Activated naive CD8-positive, alpha-beta T cell treated with anti-CD3 and anti-CD28 coated beads, Interleukin-2, amount 50 U/mL, for 16 hours (primary cell): ENCODE measurements around the gene TRPM1.

ENCODE experiments used
- DNase-seq: peaks from one replicate; pipeline ENCODE4 v3.0.0-alpha.2; 2020; ENCODE audit warnings: low read depth, low spot score

Gene TRPM1

DNA sequence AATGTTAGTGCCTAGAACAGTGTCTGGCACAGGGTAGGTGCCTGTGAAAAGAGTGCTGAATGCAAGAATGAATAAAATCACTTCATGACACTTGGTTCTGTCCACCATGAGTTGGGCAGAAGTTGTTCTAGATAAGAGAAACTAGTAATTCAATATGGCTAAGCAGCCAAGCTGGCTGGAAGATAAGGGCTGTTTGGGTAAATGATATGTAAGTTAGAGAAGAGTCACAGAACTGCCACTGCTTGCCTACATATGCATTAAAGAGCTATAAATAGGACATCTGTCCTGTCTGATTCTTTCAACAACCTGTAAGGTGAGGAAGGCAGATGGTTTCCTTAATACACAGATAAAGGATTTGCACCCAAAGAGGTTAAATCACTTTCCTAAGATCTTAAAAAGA lies 123.2 kb downstream of the TRPM1 start:
- no peak for DNase-seq

DNA sequence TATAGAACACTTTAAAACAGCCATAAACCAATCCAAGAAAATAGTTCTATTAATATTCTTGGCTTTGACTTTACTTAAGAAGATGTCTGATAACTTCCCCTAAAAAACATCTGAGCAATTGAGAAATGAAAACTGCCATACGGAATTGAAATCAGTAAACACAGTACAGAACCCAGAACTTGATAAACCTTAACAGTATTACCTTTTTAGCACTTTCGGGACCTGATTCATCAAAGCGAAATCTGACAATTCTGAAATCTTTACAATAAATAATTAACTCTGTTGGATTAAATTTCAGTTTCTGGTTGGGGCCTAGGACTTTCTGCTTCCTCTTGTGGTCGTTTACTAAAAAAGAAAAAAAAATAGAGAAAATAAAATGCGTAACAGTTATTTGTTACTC lies 127.4 kb downstream of the TRPM1 start:
- DNase-seq, result no peak

DNA sequence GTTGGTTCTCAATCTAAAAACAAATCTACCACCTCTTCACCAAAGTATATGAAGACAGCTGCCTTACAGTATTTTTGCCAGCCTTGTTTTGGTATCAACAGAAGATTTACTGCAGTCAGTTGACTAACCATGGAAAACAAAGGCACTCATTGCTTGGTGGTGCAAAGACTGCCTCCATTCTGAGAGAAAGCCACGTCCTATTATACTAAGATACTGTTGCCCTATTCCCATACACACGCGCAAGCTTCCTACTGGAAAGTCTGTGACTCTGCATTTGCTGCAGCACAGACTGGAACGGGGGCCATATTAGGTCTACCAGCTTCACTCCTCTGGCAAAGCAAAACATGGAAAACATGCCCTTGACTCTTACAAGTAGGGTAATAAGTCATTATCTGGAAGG lies 128.1 kb downstream of the TRPM1 start:
- no peak for DNase-seq

DNA sequence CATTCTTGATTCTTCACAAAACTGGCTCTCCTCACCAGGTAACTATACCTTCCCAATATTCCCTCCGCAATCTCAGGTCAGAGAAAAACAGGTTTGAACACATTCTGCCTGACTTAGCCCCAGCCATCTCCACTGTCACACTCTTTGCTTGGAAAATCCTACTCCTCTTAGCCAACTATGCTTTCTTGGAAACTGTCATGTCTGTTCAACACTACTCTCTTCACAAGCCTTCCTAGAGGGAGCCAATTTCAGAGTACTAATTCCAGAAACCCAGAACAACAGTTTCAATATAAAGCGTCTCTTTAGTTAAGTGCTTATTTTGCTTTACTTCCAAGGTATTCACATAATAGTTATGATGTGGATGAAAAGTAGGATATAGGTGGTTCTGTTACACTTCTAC lies 131.8 kb downstream of the TRPM1 start:
- no peak for DNase-seq

DNA sequence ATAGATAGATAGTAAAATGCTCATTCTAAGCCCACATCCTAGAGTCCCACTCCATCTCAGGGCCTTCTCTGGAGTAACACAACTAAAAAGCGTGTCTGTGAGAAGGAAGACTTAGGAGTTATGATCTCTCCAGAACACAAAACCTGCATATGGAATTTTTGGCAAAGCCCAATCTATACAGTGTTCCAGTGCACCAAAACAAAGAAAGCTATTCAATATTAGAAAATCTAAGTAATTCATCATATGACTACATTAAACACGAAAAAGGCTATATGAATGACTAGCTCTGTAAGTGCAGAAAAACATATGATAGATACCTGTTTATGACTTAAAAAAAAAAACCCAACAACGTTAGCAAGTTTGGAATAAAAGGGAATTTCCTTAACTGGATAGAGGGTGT lies 137.8 kb downstream of the TRPM1 start:
- DNase-seq, result no peak

DNA sequence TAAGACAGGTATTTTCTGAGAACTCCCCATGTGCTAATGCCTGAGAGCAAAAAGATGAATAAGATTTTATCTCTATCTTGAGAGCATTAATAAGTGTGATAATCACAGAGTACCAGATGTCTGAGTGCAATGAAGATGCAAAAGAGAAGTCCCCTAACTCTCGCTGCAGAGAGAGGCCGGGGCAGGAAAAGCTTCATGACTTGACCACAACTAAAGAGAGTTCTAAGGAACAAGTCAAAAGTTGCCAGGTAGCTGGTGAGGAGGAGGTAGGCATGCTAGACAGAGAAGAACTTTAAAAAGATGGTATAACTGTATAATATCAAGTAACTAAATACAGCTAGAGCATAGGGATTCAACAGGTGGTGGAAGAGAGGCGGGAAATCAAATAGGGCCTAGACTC lies 138.9 kb downstream of the TRPM1 start:
- no peak for DNase-seq

DNA sequence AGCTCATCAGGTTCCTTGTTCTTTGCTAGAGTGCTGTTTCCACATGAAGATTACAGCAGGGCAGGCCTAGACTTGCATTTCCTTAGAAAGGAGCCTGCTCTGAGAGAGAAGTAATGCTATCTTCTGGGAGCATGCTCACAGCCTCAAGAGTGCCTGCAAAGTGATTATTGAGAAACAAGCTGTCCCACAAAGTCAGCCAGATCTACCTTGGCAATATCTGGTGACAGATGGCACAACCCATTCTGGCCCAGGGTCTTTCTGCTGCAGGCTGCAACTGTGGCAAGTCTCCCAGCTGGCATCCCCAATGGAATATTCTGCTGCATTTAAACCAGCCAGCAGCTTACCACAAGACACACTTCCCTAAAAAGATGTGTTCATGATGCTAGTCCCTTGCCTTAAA lies 139.4 kb downstream of the TRPM1 start:
- no peak for DNase-seq

DNA sequence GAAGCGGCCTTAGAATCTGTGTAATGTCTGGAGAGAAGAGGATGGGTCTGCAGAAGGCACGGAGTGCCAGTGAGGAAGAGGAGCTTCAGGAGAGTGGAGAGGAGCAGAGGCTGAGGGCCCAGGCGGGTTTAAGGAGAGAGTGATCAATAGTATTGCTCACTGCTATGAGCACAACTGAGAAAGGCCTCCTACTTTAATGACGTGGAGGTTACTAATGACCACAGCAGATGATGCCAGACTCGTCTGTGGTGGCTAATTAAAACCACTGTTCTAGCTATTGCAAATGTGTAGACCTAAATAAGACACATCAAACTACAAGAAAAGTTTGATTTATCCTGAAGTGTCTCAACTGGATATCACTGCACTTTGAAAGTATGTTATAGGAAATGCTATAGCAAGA lies 143.3 kb downstream of the TRPM1 start:
- no peak for DNase-seq

DNA sequence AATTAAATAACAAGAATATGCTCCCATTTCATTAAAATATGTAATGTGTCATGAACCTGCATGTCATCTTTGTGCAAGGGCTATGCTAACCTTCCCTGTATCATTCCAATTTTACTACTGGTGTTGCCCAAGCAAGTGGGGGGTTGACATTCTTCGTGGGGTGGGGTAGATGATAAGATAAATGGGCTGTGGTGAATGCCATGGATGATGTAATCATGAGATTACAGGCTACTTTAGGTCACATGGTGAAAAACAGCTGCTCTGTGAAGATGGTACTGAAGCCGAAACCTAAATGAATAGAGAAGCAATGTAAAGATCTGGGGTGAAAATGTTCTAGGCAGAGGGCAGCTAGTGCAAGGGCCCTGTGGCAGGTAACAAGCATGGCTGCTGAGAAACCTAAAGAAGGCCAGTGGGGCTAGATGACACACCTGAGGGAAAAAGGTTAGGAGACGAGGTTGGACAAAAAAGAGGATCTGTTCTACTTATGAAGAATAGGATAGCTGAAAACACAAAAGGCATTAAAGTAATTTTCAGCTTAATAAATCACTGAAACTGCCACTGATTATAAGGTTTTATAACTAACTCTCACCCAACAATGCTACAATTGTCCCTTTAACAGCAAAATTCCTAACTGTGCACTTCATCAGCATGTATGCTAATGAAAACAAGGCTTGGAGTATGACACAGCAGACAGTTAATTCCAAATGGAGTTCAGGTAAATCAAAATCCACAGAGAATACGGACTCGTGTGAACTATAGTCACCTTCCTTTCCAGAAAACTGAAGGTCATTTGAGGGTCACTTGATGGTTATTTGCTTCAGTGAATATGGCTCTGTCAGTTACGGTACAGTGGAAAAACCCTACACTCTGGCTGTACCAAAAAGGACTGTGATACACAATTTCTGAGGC lies 145.1 kb downstream of the TRPM1 start:
- DNase-seq, result no peak

DNA sequence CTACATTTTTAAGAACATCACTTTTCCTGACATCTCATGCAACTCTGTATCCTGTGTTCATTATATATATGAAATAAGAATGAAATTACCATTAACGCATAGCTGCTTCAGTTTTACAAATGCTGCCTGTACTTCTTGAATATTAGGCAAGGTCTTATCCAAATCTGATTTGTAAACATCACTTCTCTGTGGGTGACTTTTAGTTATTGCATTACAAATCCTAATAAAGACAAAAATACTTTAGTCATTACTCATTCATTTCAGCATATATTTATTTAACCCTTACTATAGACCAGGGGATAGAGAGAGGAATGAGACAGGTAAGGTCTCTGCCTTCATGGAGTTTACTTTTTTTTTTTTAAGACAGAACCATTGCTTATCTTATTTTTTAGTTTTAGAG lies 146.9 kb downstream of the TRPM1 start:
- no peak for DNase-seq

DNA sequence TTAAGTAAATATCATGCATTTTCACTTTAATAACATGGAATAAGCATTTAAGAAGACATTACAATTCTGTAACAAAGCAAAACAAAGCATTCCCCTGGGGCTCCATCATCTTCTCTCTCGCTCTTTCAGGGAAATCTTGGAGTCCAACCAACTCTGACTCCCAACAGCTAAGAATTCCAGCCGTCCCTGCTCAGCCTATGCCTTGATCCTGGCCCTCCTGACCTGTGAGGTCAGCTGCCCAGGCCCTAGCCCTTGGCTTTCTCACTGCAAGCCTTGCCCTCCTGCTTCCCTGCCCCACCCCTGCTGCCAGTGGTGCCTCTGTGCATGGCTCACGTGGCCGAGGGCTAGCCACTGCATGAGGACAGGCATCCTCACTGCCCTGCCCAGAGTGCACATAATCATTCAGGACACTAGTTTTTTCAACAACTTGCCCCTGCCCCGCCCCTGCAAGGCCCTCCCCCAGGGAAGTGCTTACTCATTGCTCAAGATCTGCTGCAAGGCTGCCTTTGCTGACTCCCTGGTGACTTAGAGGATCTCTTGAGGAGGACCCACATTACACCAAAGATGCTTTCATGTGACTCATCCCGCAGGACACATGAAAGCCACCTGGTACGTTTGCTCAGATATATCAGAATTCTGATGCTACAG lies 147.7 kb downstream of the TRPM1 start:
- DNase-seq, result no peak

DNA sequence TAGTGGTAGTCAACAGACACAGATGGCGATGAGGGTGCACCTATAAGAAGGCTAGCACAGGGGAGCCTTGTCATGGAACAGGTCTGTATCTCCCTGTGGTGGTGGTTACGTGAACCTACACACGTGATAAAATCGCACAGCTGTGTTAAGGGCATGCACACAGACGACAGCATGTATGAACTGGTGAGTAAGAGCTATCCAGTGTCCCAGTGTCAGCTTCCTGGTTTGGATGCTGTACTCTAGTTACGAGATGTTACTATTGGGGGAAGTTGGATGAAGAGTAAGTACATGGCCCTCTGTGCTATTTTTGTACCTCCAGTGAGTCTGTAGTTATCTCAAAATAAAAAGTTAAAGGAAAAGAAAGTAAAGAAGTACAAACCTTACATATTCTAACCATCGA lies 148.3 kb downstream of the TRPM1 start:
- no peak for DNase-seq
